Omental fat pad (tissue), 4 donors: Measurements from ENCODE around the gene VPS35L. TPM values are rescaled to one million over a fixed set of nuclear protein-coding genes. Genes with fewer than 3 reads are reported as not detected.

ENCODE experiments used
- ATAC-seq: fragments of 150-250 bp; one replicate; pipeline ENCODE4 v1.9.1; 2016; ENCODE audit warnings: mild to moderate bottlenecking, moderate library complexity; ENCODE audit not compliant: low FRiP score
- DNase-seq: peaks from one replicate; pipeline ENCODE4 v3.0.0-alpha.2; 2019; ENCODE audit warnings: low spot score
- total RNA-seq, 4 donors: library from RNA; depleted of rRNA; stranded (reverse); fragments of >200 nt; gene quantifications; one replicate each; pipeline ENCODE4 v1.1.0, GENCODE V29; 2016
- TF ChIP-seq, protein P1 (sequence below), 3 donors: fragments of 450-650 bp; IDR thresholded peaks; one replicate each; pipeline ENCODE4 v1.5.1; 2016 to 2017; ENCODE audit warnings: antibody characterized with exemption in 3 of 3, mild to moderate bottlenecking in 3 of 3, moderate library complexity in 2 of 3

VPS35L gene
- total RNA-seq, 4 donors from 2014 or later = 42.4 to 59.3 (median 43.1) TPM

DNA sequence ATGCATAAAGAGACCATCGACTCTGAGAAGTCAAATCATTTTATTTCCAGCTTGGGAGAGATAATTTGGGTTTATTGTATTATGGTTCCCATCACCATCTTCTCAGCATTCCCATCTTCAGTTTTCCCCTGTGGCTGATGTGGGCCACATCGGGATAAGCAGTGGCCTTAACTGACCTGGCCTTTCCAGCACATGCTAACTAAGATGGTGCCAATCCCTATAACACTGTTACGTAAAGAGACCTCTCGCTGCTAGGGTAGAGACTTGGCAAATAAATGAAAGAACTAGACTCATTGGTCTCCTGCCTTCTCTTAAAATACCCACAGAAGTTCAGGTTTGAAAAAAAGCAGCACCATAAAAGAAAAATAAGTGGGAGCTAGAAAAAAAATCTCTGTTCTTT lies 49.4 kb downstream of the VPS35L start:
- ATAC-seq (no peak), DNase-seq (no peak)
- TF ChIP-seq, protein P1, sequence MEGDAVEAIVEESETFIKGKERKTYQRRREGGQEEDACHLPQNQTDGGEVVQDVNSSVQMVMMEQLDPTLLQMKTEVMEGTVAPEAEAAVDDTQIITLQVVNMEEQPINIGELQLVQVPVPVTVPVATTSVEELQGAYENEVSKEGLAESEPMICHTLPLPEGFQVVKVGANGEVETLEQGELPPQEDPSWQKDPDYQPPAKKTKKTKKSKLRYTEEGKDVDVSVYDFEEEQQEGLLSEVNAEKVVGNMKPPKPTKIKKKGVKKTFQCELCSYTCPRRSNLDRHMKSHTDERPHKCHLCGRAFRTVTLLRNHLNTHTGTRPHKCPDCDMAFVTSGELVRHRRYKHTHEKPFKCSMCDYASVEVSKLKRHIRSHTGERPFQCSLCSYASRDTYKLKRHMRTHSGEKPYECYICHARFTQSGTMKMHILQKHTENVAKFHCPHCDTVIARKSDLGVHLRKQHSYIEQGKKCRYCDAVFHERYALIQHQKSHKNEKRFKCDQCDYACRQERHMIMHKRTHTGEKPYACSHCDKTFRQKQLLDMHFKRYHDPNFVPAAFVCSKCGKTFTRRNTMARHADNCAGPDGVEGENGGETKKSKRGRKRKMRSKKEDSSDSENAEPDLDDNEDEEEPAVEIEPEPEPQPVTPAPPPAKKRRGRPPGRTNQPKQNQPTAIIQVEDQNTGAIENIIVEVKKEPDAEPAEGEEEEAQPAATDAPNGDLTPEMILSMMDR (IDR thresholded peaks at IDR 0.05) = no peak

DNA sequence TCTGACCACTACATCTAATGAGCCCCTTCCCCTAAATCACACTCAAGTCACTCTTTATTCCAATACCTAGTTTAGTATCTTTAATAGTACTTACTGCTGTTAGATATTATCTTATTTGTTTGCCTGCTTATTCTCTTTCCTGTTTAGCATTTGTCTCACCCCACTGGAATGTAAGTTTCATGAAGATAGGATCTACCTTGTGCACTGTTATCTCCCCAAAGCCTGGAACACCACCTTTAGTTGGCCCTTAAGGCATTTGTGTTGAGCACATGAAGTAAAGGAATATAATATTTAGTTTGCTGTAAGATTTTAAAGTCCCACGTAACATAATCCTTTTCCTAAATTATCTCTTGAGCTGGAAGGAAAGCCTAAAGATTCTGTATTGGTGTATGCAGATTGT lies 50.2 kb downstream of the VPS35L start:
- ATAC-seq = no peak
- DNase-seq = no peak
- TF ChIP-seq, protein P1 (IDR thresholded peaks at IDR 0.05) = no peak

DNA sequence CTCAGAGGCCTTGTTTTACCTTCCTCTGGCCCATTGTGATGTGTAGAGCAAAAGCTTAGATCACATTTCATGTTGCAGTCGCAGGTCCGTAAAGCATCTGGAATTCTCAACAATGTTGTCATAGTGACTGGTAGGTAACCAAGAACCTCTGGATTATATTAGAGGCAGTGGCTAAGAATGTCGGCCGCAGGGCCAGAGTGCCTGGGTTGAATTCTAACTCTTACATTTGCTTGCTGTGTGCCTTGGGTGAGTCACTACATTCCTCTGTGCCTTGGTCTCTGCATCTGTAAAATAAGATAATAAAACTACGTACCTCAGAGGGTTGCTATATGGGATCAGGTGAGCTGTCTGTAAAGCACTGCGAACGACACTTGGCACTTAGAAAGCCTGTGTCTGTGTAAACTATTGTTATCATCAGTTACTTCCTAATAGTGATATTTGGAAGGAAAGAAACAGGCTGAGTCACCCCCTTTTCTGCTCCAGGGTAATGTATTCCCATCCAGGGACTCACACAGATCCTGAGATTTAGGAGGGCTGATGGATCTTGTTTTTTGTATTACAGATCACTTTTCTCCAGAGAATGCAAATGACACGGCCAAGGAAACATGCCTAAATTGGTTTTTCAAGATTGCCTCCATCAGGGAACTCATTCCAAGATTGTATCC lies 52.2 kb downstream of the VPS35L start:
- TF ChIP-seq, protein P1 (IDR thresholded peaks at IDR 0.05) = no peak
- no peak for DNase-seq
- ATAC-seq = no peak

DNA sequence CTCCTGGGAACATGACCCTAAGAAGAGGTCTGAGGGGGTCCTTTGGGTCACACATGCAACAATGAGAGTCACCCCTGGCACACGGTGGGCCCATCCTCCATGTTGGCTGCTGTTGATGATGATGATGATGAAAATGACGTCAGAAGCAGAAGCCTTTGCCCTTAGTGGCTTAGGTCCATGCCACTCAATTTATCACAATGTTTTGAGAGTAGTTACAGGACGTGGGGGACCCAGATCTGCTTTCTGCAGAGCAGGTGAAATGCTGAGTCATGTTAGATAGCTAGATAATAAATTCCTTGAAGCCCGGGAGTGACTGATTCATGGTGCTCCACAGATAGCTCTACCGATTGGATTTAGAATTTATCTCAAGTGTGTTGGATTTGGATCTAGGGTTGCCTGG lies 53.9 kb downstream of the VPS35L start:
- ATAC-seq = no peak

DNA sequence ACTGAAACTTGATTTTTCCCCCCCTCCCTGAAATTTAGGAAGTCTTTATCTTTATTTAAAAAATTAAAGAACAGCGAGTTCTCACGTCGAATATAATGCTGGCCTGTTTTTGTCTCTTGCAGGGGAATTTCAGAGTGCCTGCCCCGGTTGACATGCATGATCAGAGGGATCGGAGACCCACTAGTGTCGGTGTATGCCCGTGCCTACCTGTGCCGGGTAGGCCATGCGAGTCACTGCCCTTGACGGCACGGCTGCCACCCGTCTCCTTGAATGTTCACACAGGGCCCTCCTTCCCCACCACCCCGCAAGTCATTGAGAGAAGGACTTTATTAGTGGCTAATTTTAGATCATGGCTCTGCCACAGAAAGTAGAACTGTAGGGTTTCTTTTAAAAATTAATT lies 54.7 kb downstream of the VPS35L start:
- no peak for DNase-seq
- TF ChIP-seq, protein P1 (IDR thresholded peaks at IDR 0.05) = no peak
- no peak for ATAC-seq

More for the DNA sequence above, 53.9 kb downstream of the VPS35L start:
- TF ChIP-seq, protein P1 (IDR thresholded peaks at IDR 0.05) = no peak
- DNase-seq = no peak

DNA sequence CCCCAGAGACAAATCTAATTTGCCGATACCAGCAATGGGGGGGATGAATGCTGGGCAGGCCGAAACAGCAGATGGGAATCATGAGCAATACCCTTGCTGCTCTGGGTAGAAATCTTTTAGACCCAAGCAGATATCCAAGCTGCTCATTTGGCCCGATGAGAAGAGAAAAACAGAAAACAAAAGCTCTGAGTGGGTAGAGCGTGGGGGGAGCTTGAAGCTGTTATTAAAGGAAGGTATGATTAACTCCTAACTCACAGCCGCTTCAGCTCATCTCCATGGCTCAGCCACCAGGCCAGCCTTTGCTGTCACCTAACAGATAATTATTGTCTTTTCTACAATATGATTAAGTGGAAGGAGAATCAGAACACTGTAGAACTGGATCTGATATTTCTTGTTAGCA lies 58.3 kb downstream of the VPS35L start:
- TF ChIP-seq, protein P1 (IDR thresholded peaks at IDR 0.05) = no peak
- ATAC-seq (no peak), DNase-seq (no peak)

DNA sequence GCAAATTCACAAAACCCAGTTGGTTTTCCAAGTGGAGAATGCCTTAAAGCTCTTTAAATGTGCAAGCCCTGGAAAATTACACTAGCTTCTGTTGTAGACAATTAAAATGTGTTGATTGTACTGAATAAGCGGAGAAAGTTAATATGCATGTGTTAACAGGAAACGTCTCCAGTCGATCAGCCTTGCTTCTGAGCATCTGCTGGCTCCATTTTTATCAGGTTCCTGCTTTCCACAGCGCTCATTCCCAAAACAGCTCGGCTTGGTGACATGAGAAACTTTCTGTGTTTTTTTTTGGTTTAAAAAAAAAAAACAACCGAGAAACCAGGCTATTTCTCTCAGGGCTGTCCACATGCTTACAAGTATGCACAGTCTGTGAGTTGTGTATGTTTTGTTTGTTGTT lies 60.7 kb downstream of the VPS35L start:
- TF ChIP-seq, protein P1 (IDR thresholded peaks at IDR 0.05) = no peak
- no peak for DNase-seq
- no peak for ATAC-seq
